ENCODE measurements around the gene ARMC6.

The ARMC6 gene

DNA sequence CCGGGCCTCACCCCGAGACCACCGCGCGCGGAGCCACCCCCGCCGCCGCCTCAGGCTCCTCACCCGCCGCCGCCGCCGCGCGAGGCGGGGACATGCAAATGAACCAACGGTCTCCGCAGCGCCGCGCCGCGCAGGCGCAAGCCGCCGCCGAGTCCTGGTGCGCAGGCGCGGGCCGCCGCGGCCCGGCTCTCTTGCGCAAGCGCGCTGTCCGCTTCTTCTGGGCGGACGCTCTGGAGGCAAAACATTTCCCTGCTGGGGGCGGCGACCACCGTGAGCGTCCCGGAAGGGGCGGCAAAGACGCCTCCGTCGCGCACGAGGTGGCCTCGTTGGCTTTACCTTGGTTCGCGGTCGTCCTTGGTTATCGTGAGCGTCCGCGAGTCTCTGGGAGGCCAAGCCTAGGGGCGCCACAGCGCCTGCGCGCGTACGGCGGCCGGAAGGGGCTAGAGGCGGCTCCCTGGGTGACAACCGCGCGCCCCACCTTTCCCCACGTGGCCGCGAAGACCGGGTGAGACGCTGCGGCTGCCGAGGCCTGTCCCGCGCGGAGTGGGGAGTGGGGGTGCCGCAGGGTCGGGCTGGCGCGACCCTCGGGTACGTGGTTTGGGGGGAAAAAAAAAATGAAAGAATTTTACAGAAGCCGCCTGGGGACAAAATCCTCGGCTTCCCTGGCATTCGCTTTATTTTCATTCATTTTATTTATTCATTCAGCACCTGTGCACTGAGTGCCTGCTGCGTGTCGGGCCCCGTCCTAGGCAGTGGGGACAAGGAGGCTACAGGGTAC, at the start of gene ARMC6, which contains the start of gene SUGP2:
ARMC6 (plus strand) TSS at position 178 of the 778 bp plus-strand sequence. CDS start 607 bp downstream, outside the sequence.
SUGP2 (minus strand) TSS at position 92 of the 778 bp plus-strand sequence. CDS start 2,446 bp downstream, outside the sequence.
- peak; percentile 32 for DNase-seq

DNA sequence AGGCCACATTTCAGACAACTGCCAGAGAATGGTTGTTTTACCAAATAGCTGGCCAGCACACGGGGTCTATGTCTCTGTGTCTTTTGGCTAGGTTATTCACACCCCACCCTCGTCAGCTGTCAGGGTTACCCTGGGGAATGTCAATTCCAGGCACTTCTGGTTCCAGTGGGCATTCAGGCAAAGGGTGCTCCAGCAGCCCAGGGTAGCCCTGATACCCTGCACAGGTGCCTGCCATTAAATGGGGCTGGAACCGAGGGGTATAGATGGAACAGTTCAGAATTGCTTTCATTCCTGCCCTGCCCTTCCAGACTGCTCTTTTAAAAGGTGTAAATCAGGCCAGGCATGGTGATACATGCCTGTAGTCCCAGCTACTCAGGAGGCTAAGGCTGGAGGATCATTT, 49.2 kb upstream of the ARMC6 start:
- no peak for DNase-seq

DNA sequence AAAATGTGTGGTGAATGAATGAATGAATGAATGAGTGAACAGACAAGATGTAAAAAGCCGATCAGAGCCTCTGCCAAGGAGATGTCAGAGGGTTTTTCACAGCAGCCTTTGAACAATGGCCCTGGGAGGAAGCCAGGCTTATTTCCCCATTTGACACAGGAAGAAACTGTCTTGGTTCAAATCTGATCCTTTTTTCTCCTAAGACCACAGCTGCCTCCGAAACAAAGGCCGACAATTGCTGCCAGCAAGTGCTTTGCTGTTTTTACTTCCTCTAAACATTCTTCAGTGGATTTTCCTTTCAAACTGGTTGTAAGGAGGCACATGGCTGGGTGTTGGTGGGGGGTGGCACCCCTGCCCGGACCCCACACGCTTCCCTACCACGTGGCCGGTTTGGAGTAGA, 48.1 kb upstream of the ARMC6 start:
- no peak for DNase-seq

DNA sequence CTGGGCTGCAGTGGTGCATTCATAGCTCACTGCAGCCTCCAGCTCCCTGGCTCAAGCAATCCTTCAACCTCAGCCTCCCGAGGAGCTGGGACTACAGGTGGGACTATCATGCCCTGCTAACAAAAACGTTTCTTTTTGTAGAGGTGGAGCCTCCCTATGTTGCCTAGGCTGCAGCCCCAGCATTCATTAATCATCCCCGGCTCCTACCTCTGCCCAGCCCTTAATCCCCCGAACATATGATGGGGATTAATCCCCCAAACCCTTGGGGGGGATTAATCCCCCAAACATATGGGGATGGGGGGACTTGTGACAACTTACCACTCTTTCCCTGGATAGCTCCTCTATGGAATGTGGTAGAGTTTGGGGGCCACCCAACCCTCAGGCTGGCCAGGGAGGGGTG, 45.9 kb upstream of the ARMC6 start:
- DNase-seq, result no peak

DNA sequence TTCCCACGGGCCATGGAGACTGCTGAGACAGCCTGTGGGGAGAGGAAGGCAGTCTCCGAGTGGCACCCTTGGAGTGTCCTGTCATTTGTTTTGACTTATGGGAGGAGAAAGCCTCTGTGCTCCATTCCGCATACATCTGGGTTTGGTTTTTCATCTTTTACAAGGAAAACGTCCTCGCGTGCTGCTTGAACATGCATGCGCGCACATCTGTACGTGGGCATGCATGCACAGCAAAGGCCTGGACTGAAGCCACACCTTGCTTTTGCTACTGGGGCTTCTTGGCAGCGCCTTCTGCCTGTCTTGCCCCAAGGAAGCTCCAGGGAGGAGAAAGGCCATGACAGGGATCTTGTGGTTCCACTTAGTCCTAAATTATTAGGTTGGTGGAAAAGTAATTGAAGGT, 44.1 kb upstream of the ARMC6 start:
- no peak for DNase-seq

DNA sequence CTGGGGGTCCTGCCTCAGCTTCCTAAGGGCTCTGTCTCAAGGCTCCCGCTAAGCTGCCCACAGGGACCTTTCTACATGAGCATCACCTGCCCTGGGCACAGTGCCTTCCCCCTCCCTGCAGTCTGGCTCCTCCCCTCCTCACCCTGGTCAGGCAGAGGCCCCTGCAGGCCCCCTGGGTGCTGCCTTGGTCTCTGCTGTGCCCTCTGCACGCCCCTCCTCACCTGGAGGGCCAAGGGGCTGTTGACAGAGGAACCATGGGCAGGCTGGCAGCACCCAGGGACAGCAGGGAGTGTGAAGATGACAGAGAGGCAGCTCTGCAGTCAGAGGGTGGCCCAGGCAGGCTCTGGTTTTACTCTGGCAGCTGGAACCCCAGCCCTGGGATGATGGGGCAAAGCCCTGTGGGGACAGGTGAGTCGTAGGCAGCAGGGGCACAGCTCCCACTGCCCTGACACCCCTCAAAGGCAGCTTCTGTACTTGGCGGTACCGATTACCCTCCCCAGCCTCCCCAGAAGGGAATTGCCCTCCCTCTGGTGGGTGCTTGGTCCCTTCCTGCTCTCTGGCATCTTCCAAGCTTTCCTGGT, 43.2 kb upstream of the ARMC6 start:
- DNase-seq, result no peak

DNA sequence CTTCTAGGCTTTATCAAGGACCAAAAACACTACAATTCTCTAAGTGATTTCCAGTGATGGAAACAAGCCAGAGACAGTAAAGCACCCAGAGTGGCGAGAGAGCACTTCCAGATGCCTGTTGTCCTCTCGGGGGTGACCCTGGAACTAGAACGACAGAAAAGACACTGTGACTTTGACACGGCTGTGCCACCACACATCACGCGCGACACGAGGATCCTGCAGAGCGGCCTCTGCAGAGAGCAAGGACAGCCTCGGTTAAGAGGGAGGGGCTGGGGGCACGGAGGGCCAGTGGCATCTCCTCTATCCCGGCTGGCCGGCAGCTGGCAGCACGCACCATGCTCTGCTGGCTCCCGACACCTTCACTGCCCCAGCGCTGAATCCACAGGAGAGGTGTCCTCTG, 42.4 kb upstream of the ARMC6 start:
- no peak for DNase-seq

GRCh38 chr19:18991468-18991867, 41.9 kb upstream of the ARMC6 start:
- no peak for DNase-seq

GRCh38 chr19:18992696-18993095, 40.7 kb upstream of the ARMC6 start:
- no peak for DNase-seq

DNA sequence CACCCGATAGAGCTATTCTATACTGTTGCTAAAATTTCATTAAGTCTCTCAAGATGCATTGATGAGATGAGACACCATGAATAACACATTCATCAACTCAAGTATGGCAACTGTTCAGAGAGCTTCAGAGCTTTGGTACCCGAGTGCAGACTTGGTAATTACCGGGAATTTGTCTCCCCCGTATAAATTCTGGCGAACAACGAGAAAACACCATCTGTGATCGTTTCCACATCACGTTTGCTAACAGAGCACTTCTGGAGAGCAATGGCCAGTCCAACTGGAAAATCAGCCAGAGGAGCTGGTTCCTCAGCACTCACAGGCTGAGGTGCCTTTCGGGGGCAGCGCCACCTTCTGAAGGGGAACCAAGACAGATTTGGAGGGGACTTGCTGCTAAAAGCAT, 40.3 kb upstream of the ARMC6 start:
- no peak for DNase-seq

DNA sequence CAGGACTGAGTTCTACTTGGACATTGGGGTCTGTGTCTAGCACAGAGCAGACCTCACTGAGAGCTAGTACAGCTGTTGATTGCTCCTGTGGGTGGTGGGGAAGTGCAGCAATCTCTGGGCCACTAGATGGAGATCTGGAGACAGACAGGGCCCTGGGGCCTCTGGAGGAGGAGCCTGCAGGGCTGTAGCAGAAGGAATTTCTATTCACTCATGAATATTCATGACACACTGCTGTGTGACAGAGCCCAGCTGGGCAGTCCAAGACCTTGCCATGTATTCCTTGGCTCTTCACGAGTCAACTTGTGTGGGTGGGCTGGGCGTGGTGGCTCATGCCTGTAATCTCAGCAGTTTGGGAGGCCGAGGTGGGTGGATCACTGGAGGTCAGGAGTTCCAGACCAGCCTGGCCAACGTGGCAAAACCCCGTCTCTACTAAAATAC, 37.6 kb upstream of the ARMC6 start:
- DNase-seq, result no peak

- DNase-seq, result no peak
Measured at GRCh38 chr19:18996351-18996750, 37.1 kb upstream of the ARMC6 start.

- no peak for DNase-seq
Measured at GRCh38 chr19:18996796-18997394, 36.5 kb upstream of the ARMC6 start.

DNA sequence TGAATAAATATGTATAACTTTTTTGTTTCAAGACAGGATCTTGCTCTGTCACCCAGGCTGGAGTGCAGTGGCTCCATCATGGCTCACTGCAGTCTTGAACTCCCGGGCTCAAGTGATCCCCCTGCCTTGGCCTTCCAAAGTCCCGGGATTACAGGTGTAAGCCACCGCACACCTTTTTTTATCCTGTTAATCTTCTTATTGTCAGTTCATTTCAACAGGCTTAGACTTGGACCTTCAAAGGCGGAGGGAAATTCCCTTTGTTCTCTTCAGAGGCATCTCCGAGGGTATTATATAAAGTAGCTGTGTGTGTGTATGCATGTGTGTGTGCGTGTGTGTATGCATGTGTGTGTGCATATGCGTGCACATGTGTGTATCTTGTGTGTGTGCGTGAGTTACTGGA, 35.1 kb upstream of the ARMC6 start:
- DNase-seq, result no peak

- no peak for DNase-seq
Measured at GRCh38 chr19:18999016-18999758, 34.2 kb upstream of the ARMC6 start.

DNA sequence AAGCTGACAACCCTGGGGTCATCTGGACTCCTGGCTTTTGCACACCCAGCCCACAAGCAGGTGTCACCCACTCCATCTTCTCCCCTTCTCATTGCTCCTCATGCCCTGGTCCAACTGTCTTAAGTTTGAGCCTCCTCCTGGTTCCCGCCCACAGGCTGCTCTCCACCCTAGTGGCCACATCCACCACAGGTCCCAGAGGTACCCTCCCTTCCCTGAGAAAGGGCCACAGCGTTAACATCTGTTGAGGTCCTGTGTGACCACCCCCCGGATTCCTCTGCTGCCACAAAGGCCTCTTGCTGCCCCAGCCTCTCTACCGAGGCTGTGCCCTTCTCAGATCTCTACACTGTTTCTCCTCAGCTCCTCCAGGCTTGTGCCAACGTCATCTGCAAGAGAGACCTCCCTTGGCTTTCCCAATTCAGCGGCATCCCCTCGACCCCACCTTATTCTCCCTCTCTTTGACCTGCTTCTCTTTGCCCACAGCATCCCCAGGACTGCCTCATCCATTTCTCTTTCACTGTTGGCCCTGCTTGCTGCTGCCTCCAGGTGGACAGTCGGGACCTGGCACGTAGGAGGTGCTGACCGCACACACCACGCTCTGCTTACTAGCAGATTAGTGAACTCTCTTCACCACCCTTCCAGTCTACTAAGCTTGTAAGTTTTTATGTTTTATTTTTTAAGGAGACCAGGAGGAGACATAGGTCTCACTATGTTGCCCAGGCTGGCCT, 33.3 kb upstream of the ARMC6 start:
- DNase-seq, result no peak

DNA sequence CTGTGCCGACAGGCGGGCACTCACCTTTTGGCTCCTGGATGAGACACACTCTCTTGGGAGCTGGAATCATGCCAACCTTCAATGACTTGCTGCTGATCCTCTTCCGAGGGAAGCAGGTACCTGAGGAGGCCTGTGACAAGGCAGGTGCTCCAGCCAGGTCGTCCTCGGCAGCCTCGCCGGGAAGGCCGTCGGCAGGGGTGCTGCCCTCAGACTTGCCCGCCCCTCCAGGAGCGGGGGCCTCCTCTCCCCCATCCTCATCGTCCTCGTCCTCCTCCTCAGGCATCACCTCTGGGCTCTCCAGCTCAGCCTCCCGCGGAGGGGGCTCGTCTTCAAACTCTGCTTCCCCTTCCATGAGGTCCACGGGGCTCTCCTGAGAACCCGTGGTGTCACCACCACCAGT, 29.3 kb upstream of the ARMC6 start:
- no peak for DNase-seq

DNA sequence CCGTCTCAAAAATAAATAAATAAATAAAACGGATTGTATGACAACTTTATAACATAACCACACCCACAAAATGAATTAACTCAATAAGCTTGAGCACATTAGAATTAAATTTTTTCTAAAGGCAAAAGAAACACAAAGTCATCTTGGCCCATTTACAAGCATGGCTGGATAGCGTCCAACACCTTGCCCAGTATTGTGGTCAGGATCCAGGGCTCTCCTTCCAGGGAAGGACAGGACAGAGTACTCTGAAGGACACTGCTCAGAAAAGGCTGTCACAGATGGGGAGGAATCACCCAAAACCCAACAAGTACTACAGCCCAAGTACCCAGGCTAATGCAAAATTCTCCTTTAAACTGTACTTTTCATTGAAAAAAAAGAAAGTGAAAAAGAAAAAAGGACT, 27.2 kb upstream of the ARMC6 start:
- DNase-seq, result no peak

GRCh38 chr19:19009951-19010350, 23.5 kb upstream of the ARMC6 start:
- DNase-seq, result no peak

DNA sequence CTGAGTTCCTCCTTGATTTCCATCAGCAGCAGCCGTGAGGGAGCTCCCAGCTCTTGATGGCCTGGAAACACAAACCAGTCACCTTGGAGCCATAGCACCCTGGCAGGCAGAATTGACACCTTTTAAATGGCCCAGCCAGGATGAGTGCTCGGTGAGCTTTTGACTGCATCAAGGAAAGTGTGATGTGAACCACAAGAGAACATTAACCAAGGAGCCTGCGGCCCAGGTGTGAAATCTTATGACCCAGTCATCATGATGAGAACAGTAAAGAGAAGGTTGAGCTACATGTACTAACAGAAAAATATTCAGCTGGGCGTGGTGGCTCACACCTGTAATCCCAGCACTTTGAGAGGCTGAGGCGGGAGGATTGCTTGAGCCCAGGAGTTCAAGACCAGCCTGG, 22.9 kb upstream of the ARMC6 start:
- DNase-seq, result no peak

DNA sequence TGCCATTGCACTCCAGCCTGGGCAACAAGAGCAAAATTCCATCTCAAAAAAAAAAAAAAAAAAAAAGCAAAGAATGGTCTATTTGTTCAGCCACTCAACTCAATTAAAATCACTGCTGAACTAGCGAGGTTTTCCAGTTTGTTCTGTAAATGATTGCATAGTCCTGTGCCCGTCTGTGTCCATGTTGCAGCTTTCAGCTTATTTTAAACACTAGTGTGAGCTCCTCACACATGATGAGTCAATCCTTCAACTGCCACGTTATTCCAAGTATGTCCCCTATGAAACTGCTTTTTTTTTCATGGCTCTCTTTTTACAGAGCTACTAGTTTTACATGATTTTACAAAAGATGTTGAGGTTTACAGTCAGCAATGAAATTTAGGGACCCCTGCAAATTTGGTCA, 12.3 kb upstream of the ARMC6 start:
- DNase-seq, result no peak

GRCh38 chr19:19022380-19022961, 10.9 kb upstream of the ARMC6 start:
- DNase-seq, result no peak

Measured in NCI-H1436 treated with DMSO at 0.1 percent for 48 hours (cell line).